Neural progenitor cell (in vitro differentiated cells): ENCODE data around the gene LBX1. TPM values are rescaled to one million over a fixed set of nuclear protein-coding genes. Genes with fewer than 3 reads are reported as not detected.

ENCODE experiments used
- DNase-seq: peaks from one replicate; pipeline ENCODE4 v3.0.0-alpha.2; 2016; ENCODE audit warnings: low spot score
- H2AFZ ChIP-seq: fragments of 200-600 bp; sonication (generic); replicated peaks from 2 replicates; pipeline ENCODE4 v1.6.1; 2016; ENCODE audit warnings: antibody characterized with exemption
- H3F3A ChIP-seq: fragments of 200-600 bp; sonication (generic); 2 replicates; pipeline ENCODE4 v1.6.1; 2016; ENCODE audit warnings: antibody characterized with exemption, low read depth
- H3K27ac ChIP-seq: fragments of 200-600 bp; sonication (generic); 2 replicates; pipeline ENCODE4 v1.5.1; 2016; ENCODE audit warnings: mild to moderate bottlenecking
- H3K27me3 ChIP-seq: fragments of 200-600 bp; sonication (generic); 2 replicates; pipeline ENCODE4 v1.6.1; 2016; ENCODE audit warnings: mild to moderate bottlenecking, moderate library complexity
- H3K36me3 ChIP-seq: fragments of 200-600 bp; sonication (generic); 2 replicates; pipeline ENCODE4 v1.5.1; 2016
- H3K4me1 ChIP-seq: fragments of 200-600 bp; sonication (generic); 2 replicates; pipeline ENCODE4 v1.6.1; 2016; ENCODE audit warnings: mixed run types
- H3K4me2 ChIP-seq: fragments of 200-600 bp; sonication (generic); 2 replicates; pipeline ENCODE4 v1.6.1; 2016
- H3K4me3 ChIP-seq: fragments of 200-600 bp; sonication (generic); 2 replicates; pipeline ENCODE4 v1.5.1; 2016
- H3K79me2 ChIP-seq: fragments of 200-600 bp; sonication (generic); 2 replicates; pipeline ENCODE4 v1.6.1; 2016; ENCODE audit warnings: low read depth
- H3K9ac ChIP-seq: fragments of 200-600 bp; sonication (generic); 2 replicates; pipeline ENCODE4 v1.6.1; 2016
- H3K9me3 ChIP-seq: fragments of 200-600 bp; sonication (generic); 2 replicates; pipeline ENCODE4 v1.5.1; 2016; ENCODE audit warnings: low read depth
- H4K20me1 ChIP-seq: fragments of 200-600 bp; sonication (generic); 2 replicates; pipeline ENCODE4 v1.6.1; 2016; ENCODE audit warnings: low read depth
- H3K27ac Mint-ChIP-seq: 3 replicates; pipeline ENCODE4 v1.8.0; 2021; ENCODE audit warnings: mixed read lengths
- H3K27me3 Mint-ChIP-seq: 2 replicates; pipeline ENCODE4 v1.8.0; 2022; ENCODE audit warnings: low read depth, mild to moderate bottlenecking, inconsistent platforms, moderate library complexity, mixed read lengths; ENCODE audit not compliant: insufficient read depth
- H3K36me3 Mint-ChIP-seq: 3 replicates; pipeline ENCODE4 v1.8.0; 2021; ENCODE audit warnings: mixed read lengths
- H3K4me1 Mint-ChIP-seq: 3 replicates; pipeline ENCODE4 v1.8.0; 2021; ENCODE audit warnings: mixed read lengths
- H3K4me3 Mint-ChIP-seq: 3 replicates; pipeline ENCODE4 v1.8.0; 2021; ENCODE audit warnings: mild to moderate bottlenecking, moderate library complexity, mixed read lengths
- H3K9me3 Mint-ChIP-seq: 3 replicates; pipeline ENCODE4 v1.8.0; 2020; ENCODE audit warnings: mixed read lengths
- CTCF ChIP-seq: fragments of 200-600 bp; sonication (generic); IDR thresholded peaks from 2 replicates; pipeline ENCODE4 v1.5.1; 2017; ENCODE audit warnings: antibody characterized with exemption, mild to moderate bottlenecking
- EZH2 ChIP-seq: fragments of 200-600 bp; sonication (generic); IDR thresholded peaks from 2 replicates; pipeline ENCODE4 v1.6.1; 2017; ENCODE audit warnings: antibody characterized with exemption, mild to moderate bottlenecking, moderate library complexity
- EZH2phosphoT487 ChIP-seq: fragments of 200-600 bp; sonication (generic); IDR thresholded peaks from 2 replicates; pipeline ENCODE4 v1.6.1; 2017; ENCODE audit warnings: antibody characterized with exemption
- total RNA-seq: library from RNA; depleted of rRNA; stranded (reverse); fragments of >200 nt; gene quantifications from 2 replicates; pipeline ENCODE4 v1.2.3, GENCODE V29; 2015; ENCODE audit warnings: low replicate concordance

LBX1 gene
- total RNA-seq, 1 donor from 2014 or later: not detected

GRCh38 chr10:101244321-101245050 is 15.2 kb upstream of the LBX1 start:
- Mint-ChIP-seq H3K9me3 (no peaks in the 10 kb centered on the region), H3K27me3 (peaks cover 48% of the 10 kb centered on the region), H3K4me3 (no peak overlapping the region), H3K36me3 (no peaks in the 10 kb centered on the region), H3K4me1 (no peaks in the 10 kb centered on the region), H3K27ac (no peak overlapping the region)
- H3K9ac ChIP-seq: no peak overlapping the region
- DNase-seq: no peak
- H3K9me3 ChIP-seq: no peaks in the 10 kb centered on the region
- H3K79me2 ChIP-seq: no peaks in the 10 kb centered on the region
- peaks cover 100% of the 10 kb centered on the region for H3K27me3 ChIP-seq
- no peak for TF ChIP-seq EZH2phosphoT487
- H3K4me2 ChIP-seq: no peak overlapping the region
- no peaks in the 10 kb centered on the region for H3K36me3 ChIP-seq
- H3K4me1 ChIP-seq: no peaks in the 10 kb centered on the region
- H3K27ac ChIP-seq: no peak overlapping the region
- H3F3A ChIP-seq: no peaks in the 10 kb centered on the region
- H2AFZ ChIP-seq: no peak overlapping the region
- H3K4me3 ChIP-seq: no peak overlapping the region
- peaks cover 4% of the 10 kb centered on the region for H4K20me1 ChIP-seq

- H3K4me3 ChIP-seq: no peak overlapping the region
- H3K27ac ChIP-seq: no peak overlapping the region
- no peak overlapping the region for H3K4me2 ChIP-seq
- H3K36me3 ChIP-seq: no peaks in the 10 kb centered on the region
- peaks cover 26% of the 10 kb centered on the region for H4K20me1 ChIP-seq
- peaks cover 5% of the 10 kb centered on the region for H3K4me1 Mint-ChIP-seq
- no peaks in the 10 kb centered on the region for H3F3A ChIP-seq
- H3K4me3 Mint-ChIP-seq: no peak overlapping the region
- TF ChIP-seq EZH2phosphoT487 (no peak), CTCF (no peak), EZH2 (no peak)
- no peak overlapping the region for H2AFZ ChIP-seq
- no peaks in the 10 kb centered on the region for H3K9me3 Mint-ChIP-seq
- H3K27me3 Mint-ChIP-seq: peaks cover 60% of the 10 kb centered on the region
- H3K4me1 ChIP-seq: peaks cover under 1% of the 10 kb centered on the region
- no peak overlapping the region for H3K27ac Mint-ChIP-seq
- H3K9me3 ChIP-seq: no peaks in the 10 kb centered on the region
- H3K9ac ChIP-seq: no peak overlapping the region
- H3K27me3 ChIP-seq: peaks cover 100% of the 10 kb centered on the region
- H3K36me3 Mint-ChIP-seq: no peaks in the 10 kb centered on the region
- DNase-seq: no peak
- no peaks in the 10 kb centered on the region for H3K79me2 ChIP-seq
Measured at GRCh38 chr10:101241840-101242707, 12.8 kb upstream of the LBX1 start.

GRCh38 chr10:101238732-101239105 is 9.5 kb upstream of the LBX1 start:
- H3K4me3 ChIP-seq: no peak overlapping the region
- H3K4me3 Mint-ChIP-seq: no peak overlapping the region
- no peak overlapping the region for H2AFZ ChIP-seq
- H3K4me2 ChIP-seq: no peak overlapping the region
- peaks cover 59% of the 10 kb centered on the region for H4K20me1 ChIP-seq
- no peaks in the 10 kb centered on the region for H3K79me2 ChIP-seq
- H3K27me3 Mint-ChIP-seq: peaks cover 83% of the 10 kb centered on the region
- TF ChIP-seq EZH2phosphoT487 (peak; percentile 34), CTCF (peak; percentile 85), EZH2 (peak; percentile 34)
- no peaks in the 10 kb centered on the region for H3K36me3 Mint-ChIP-seq
- no peaks in the 10 kb centered on the region for H3K36me3 ChIP-seq
- H3K27ac ChIP-seq: no peak overlapping the region
- DNase-seq: peak; percentile 81
- no peak overlapping the region for H3K27ac Mint-ChIP-seq
- H3K4me1 Mint-ChIP-seq: peaks cover 10% of the 10 kb centered on the region
- H3K4me1 ChIP-seq: peaks cover 11% of the 10 kb centered on the region
- no peaks in the 10 kb centered on the region for H3K9me3 ChIP-seq
- H3F3A ChIP-seq: peaks cover 17% of the 10 kb centered on the region
- no peaks in the 10 kb centered on the region for H3K9me3 Mint-ChIP-seq
- peaks cover 100% of the 10 kb centered on the region for H3K27me3 ChIP-seq
- H3K9ac ChIP-seq: no peak overlapping the region
